ENCODE results near the gene ARHGEF17.

DNA sequence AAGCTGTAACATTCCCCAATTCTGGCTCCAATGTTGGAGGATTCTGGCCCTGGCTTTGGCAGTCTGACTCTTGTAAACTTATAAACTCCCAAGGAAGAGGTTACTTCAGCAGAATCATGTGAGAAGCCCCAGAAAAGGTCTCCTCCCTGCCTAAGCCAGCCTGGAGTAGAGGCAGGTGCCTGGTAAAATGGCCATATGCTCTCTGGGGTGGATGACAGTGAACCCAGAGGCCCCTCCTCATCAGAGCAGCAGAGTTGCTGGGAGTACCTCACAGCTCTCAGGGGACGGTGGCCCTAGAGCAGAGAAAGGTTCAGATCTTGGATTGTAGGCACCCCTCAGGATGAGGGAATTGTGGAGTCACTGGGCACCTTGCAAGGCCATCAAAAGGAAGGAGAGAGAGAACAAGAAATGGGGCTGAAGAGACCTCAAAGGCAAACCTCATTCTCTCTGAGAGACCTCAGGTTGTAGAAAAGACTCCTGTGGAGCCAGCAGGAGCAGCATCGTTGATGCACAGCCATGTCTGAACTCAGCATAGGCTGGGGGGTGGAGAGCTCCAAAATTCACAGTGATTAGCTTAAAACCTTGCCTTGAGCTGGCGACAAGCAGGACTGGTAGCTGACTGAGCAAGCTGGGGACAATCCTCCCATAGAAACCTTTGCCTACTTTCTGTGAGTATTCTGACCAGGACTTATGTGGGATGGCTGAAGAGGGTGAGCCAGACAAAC lies 40.8 kb upstream of the ARHGEF17 start:
- TF ChIP-seq POLR2A (IDR thresholded peaks at IDR 0.05) (no peak), POLR2AphosphoS5 (IDR thresholded peaks at IDR 0.05) (no peak)
- TF ChIP-seq, protein P1, sequence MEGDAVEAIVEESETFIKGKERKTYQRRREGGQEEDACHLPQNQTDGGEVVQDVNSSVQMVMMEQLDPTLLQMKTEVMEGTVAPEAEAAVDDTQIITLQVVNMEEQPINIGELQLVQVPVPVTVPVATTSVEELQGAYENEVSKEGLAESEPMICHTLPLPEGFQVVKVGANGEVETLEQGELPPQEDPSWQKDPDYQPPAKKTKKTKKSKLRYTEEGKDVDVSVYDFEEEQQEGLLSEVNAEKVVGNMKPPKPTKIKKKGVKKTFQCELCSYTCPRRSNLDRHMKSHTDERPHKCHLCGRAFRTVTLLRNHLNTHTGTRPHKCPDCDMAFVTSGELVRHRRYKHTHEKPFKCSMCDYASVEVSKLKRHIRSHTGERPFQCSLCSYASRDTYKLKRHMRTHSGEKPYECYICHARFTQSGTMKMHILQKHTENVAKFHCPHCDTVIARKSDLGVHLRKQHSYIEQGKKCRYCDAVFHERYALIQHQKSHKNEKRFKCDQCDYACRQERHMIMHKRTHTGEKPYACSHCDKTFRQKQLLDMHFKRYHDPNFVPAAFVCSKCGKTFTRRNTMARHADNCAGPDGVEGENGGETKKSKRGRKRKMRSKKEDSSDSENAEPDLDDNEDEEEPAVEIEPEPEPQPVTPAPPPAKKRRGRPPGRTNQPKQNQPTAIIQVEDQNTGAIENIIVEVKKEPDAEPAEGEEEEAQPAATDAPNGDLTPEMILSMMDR (IDR thresholded peaks at IDR 0.05 in 8 of 11, conservative IDR thresholded peaks at IDR 0.05 in 3 of 11), result no peak

Measured in spleen (tissue), 7 donors.